SU-DHL-6 (cell line): ENCODE data around the gene NEK6.

Source experiments
- CTCF ChIP-seq: fragments of 200-600 bp; sonication (generic); IDR thresholded peaks from one replicate; pipeline ENCODE4 v1.5.1; 2017; ENCODE audit warnings: antibody characterized with exemption, mild to moderate bottlenecking, low read length, moderate library complexity; ENCODE audit not compliant: insufficient read depth, poor library complexity, severe bottlenecking
- EZH2phosphoT487 ChIP-seq: fragments of 200-600 bp; sonication (generic), shearing (Covaris generic); conservative IDR thresholded peaks from 2 replicates; pipeline ENCODE4 v1.6.1; 2018; ENCODE audit warnings: mild to moderate bottlenecking, antibody characterized with exemption, low read length, moderate library complexity, mixed read lengths

GRCh38 chr9:124381170-124381945 is 123.6 kb downstream of the NEK6 start:
- TF ChIP-seq CTCF, result no peak
- no peak for TF ChIP-seq EZH2phosphoT487
